Trophoblast cell (in vitro differentiated cells and primary cell): ENCODE measurements around the gene EXO1.

ENCODE experiments used
- DNase-seq, 2 donors: peaks; one replicate each; pipeline ENCODE4 v3.0.0-alpha.2; 2016
- H2AFZ ChIP-seq: 2 replicates; pipeline ENCODE4 v1.6.1; 2013; ENCODE audit warnings: low read length, moderate library complexity, mild to moderate bottlenecking; ENCODE audit not compliant: insufficient read depth, poor library complexity
- H2AK5ac ChIP-seq: 2 replicates; pipeline ENCODE4 v1.6.1; 2013; ENCODE audit warnings: mild to moderate bottlenecking, low read length
- H2BK120ac ChIP-seq: 2 replicates; pipeline ENCODE4 v1.6.1; 2013; ENCODE audit warnings: low read length, mild to moderate bottlenecking, moderate library complexity; ENCODE audit not compliant: insufficient read depth, poor library complexity
- H2BK12ac ChIP-seq: 2 replicates; pipeline ENCODE4 v1.6.1; 2013; ENCODE audit warnings: mild to moderate bottlenecking, low read length, moderate library complexity
- H2BK5ac ChIP-seq: 2 replicates; pipeline ENCODE4 v1.6.1; 2013; ENCODE audit warnings: low read length, low read depth, moderate library complexity, mild to moderate bottlenecking; ENCODE audit not compliant: poor library complexity
- H3K14ac ChIP-seq: 2 replicates; pipeline ENCODE4 v1.6.1; 2013; ENCODE audit warnings: mild to moderate bottlenecking, low read length
- H3K18ac ChIP-seq: 2 replicates; pipeline ENCODE4 v1.6.1; 2013; ENCODE audit warnings: mild to moderate bottlenecking, low read length
- H3K23ac ChIP-seq: 2 replicates; pipeline ENCODE4 v1.6.1; 2013; ENCODE audit warnings: low read length
- H3K27ac ChIP-seq: 2 replicates; pipeline ENCODE4 v1.5.1; 2013; ENCODE audit warnings: low read depth, mild to moderate bottlenecking, inconsistent platforms, low read length, moderate library complexity
- H3K27me3 ChIP-seq: 2 replicates; pipeline ENCODE4 v1.6.1; 2013; ENCODE audit warnings: inconsistent platforms, mild to moderate bottlenecking, low read length, moderate library complexity; ENCODE audit not compliant: insufficient read depth
- H3K36me3 ChIP-seq, 2 experiments: 1 replicate in 1 of 2; 2 replicates in 1 of 2; pipeline ENCODE4 v1.6.1; 2013; ENCODE audit warnings: low read length in 2 of 2, mild to moderate bottlenecking in 2 of 2, moderate library complexity in 1 of 2; ENCODE audit not compliant: insufficient read depth in 2 of 2, control insufficient read depth in 1 of 2
- H3K4ac ChIP-seq: 2 replicates; pipeline ENCODE4 v1.6.1; 2013; ENCODE audit warnings: low read depth, mild to moderate bottlenecking, low read length, moderate library complexity
- H3K4me1 ChIP-seq, 2 experiments: 1 replicate in 1 of 2; 2 replicates in 1 of 2; pipeline ENCODE4 v1.6.1; 2013; ENCODE audit warnings: low read length in 2 of 2, mild to moderate bottlenecking in 2 of 2, moderate library complexity in 1 of 2; ENCODE audit not compliant: insufficient read depth in 2 of 2, control insufficient read depth in 1 of 2
- H3K4me2 ChIP-seq: 2 replicates; pipeline ENCODE4 v1.6.1; 2013; ENCODE audit warnings: inconsistent platforms, mild to moderate bottlenecking, low read length, moderate library complexity
- H3K4me3 ChIP-seq: 2 replicates; pipeline ENCODE4 v1.5.1; 2013; ENCODE audit warnings: mild to moderate bottlenecking, low read depth, low read length, inconsistent platforms
- H3K79me1 ChIP-seq: one replicate; pipeline ENCODE4 v1.6.1; 2013; ENCODE audit warnings: low read length
- H3K79me2 ChIP-seq: 2 replicates; pipeline ENCODE4 v1.6.1; 2013; ENCODE audit warnings: low read length, mild to moderate bottlenecking; ENCODE audit not compliant: control insufficient read depth, insufficient read depth, poor library complexity
- H3K9ac ChIP-seq: 2 replicates; pipeline ENCODE4 v1.6.1; 2013; ENCODE audit warnings: mild to moderate bottlenecking, low read length
- H3K9me3 ChIP-seq: 2 replicates; pipeline ENCODE4 v1.6.1; 2013; ENCODE audit warnings: low read depth, mild to moderate bottlenecking, control low read depth, inconsistent platforms, low read length; ENCODE audit not compliant: insufficient read depth
- H4K12ac ChIP-seq: 2 replicates; pipeline ENCODE4 v1.6.1; 2013; ENCODE audit warnings: low read depth, mild to moderate bottlenecking, low read length, moderate library complexity
- H4K8ac ChIP-seq: 2 replicates; pipeline ENCODE4 v1.6.1; 2013; ENCODE audit warnings: low read depth, mild to moderate bottlenecking, low read length, moderate library complexity
- H4K91ac ChIP-seq: one replicate; pipeline ENCODE4 v1.6.1; 2013; ENCODE audit warnings: low read depth, mild to moderate bottlenecking, low read length, moderate library complexity
- WGBS: extraction: QIAGEN DNeasy Blood & Tissue Kit; methylation state at CpG from one replicate; pipeline ENCODE4 v1.1.7; 2013; ENCODE audit warnings: missing lambda C conversion rate; ENCODE audit not compliant: insufficient read length, insufficient coverage; ENCODE audit errors: extremely low coverage; 5-methylcytosine and 5-hydroxymethylcytosine counted together

Gene EXO1

DNA sequence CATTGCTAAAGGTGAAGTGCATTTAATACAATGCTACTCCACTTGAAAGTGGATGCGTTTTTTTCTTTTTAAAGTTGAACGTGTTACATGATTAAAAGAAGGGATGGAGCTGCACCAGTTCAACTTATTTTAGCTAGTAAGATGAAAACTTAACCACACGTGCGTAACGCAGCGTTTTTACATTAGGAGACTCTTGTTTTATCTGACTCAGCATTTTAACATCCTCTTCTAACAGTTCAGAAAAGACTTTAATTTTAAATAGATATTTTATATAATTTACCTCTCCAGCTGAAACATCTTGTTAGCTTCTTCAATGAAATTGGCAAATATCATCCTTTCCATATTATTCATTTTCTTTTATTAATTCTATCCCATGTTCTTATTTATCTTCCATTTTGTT is 33.4 kb downstream of the EXO1 start:
- Histone ChIP-seq H4K12ac (no peak overlapping the region), H2AK5ac (no peak overlapping the region), H3K18ac (no peak overlapping the region), H3K23ac (no peak overlapping the region), H3K79me1 (no peaks in the 10 kb centered on the region), H3K79me2 (no peaks in the 10 kb centered on the region), H3K9ac (no peak overlapping the region), H3K4ac (no peak overlapping the region), H3K4me3 (no peak overlapping the region), H3K36me3 (peaks cover 7 to 8% of the 10 kb centered on the region in 2 experiments), H2BK5ac (no peak overlapping the region), H3K4me2 (no peak overlapping the region), H4K8ac (no peak overlapping the region), H3K27me3 (no peaks in the 10 kb centered on the region), H3K9me3 (no peaks in the 10 kb centered on the region), H2BK120ac (no peak overlapping the region), H2BK12ac (no peak overlapping the region), H3K14ac (no peak overlapping the region), H4K91ac (no peak overlapping the region), H3K27ac (no peak overlapping the region), H2AFZ (no peak overlapping the region), H3K4me1 (no peaks in the 10 kb centered on the region)
- no CpG with 5 or more reads among the region's 6 CpGs for WGBS
- DNase-seq: no peak

DNA sequence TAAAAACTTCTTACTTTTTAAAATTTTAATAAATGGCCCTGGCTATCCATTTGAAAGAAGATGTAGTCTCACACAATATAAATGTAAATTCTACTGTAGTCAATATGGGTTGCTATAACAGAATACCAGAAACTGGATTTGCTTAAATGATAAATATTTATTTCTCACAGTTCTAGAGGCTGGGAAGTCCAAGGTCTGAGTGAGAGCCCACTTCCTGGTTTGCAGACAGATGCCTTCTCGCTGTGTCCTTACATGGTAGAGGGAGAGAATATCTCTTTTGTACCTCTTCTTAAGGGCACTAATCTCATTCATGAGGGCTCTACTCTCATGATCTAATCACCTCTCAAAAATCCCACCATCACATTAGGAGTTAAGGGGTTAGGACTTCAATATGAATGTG is 35.2 kb downstream of the EXO1 start:
- H3K27ac ChIP-seq: no peak overlapping the region
- H3K27me3 ChIP-seq: no peaks in the 10 kb centered on the region
- no peak overlapping the region for H3K23ac ChIP-seq
- no peak overlapping the region for H2AFZ ChIP-seq
- H3K4me2 ChIP-seq: no peak overlapping the region
- no peak overlapping the region for H3K4me3 ChIP-seq
- H2BK12ac ChIP-seq: no peak overlapping the region
- H3K9me3 ChIP-seq: no peaks in the 10 kb centered on the region
- no CpG with 5 or more reads among the region's 1 CpG for WGBS
- H3K36me3 ChIP-seq: peaks cover 9 to 10% of the 10 kb centered on the region in 2 experiments
- H4K91ac ChIP-seq: no peak overlapping the region
- no peak overlapping the region for H2AK5ac ChIP-seq
- no peak overlapping the region for H2BK120ac ChIP-seq
- no peak overlapping the region for H4K8ac ChIP-seq
- H3K14ac ChIP-seq: no peak overlapping the region
- no peak for DNase-seq
- no peaks in the 10 kb centered on the region for H3K4me1 ChIP-seq
- H3K79me1 ChIP-seq: no peaks in the 10 kb centered on the region
- H3K9ac ChIP-seq: no peak overlapping the region
- H3K79me2 ChIP-seq: no peaks in the 10 kb centered on the region
- H3K18ac ChIP-seq: no peak overlapping the region
- no peak overlapping the region for H3K4ac ChIP-seq
- no peak overlapping the region for H4K12ac ChIP-seq
- no peak overlapping the region for H2BK5ac ChIP-seq

DNA sequence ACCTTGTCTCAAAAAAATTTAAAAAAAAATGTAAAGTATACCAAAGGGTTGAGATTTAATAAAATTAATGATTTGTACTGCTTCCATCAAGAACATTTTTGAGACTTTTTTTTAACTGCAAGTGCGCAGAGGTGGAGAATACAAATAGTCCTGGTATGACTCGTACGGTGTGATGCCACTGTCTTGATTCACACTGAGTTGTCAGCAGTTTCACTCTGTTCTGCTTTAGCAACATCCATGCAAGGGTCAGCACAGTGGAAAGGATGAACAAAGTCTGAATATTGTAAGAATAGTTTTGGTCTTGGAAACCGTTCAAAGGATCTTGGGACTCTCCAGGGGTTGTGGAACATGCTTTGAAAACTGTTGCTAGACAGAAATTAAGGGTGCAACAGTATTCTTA is 40.2 kb downstream of the EXO1 start:
- Histone ChIP-seq H2AFZ (no peak overlapping the region), H3K9ac (no peak overlapping the region), H3K9me3 (no peaks in the 10 kb centered on the region), H3K4me3 (no peak overlapping the region), H2BK12ac (no peak overlapping the region), H3K79me1 (no peaks in the 10 kb centered on the region), H4K12ac (no peak overlapping the region), H3K4ac (no peak overlapping the region), H3K27ac (no peak overlapping the region), H3K18ac (no peak overlapping the region), H3K14ac (no peak overlapping the region), H3K4me2 (no peak overlapping the region), H3K4me1 (no peaks in the 10 kb centered on the region), H3K27me3 (no peaks in the 10 kb centered on the region), H4K8ac (no peak overlapping the region), H2BK120ac (no peak overlapping the region), H3K79me2 (no peaks in the 10 kb centered on the region), H4K91ac (no peak overlapping the region), H3K36me3 (peaks cover 6 to 8% of the 10 kb centered on the region in 2 experiments), H2BK5ac (no peak overlapping the region), H2AK5ac (no peak overlapping the region), H3K23ac (no peak overlapping the region)
- no peak for DNase-seq
- no CpG with 5 or more reads among the region's 4 CpGs for WGBS

DNA sequence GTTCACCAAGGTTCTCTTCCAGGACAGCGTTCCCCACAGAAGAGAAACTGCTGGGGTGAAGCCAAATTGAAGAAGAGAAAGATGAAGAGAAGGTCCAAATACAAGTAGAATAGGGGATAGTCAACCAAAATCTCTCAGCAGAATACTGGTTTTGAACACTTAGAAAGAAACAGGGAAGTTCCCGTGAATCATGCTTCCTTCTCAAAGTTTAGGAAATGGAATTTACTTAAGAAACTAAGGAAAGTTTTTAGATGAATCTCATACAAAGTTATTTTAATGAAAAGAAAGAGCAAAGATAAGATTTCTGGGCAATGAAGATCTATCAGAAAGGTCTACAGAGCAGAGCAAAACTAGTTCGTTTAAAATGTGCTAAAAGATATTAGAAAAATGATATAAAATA is 43.3 kb downstream of the EXO1 start:
- H2BK12ac ChIP-seq: no peak overlapping the region
- no peak overlapping the region for H2BK5ac ChIP-seq
- H2BK120ac ChIP-seq: no peak overlapping the region
- no peak for DNase-seq
- H3K4ac ChIP-seq: no peak overlapping the region
- H3K4me1 ChIP-seq: no peaks in the 10 kb centered on the region
- H4K91ac ChIP-seq: no peak overlapping the region
- no peaks in the 10 kb centered on the region for H3K79me1 ChIP-seq
- H3K14ac ChIP-seq: no peak overlapping the region
- no peak overlapping the region for H3K9ac ChIP-seq
- H3K4me3 ChIP-seq: no peak overlapping the region
- no CpG with 5 or more reads among the region's 3 CpGs for WGBS
- peaks cover 4 to 5% of the 10 kb centered on the region in 2 experiments for H3K36me3 ChIP-seq
- H3K4me2 ChIP-seq: no peak overlapping the region
- no peak overlapping the region for H2AFZ ChIP-seq
- no peak overlapping the region for H4K8ac ChIP-seq
- no peaks in the 10 kb centered on the region for H3K27me3 ChIP-seq
- H3K23ac ChIP-seq: no peak overlapping the region
- H4K12ac ChIP-seq: no peak overlapping the region
- H3K18ac ChIP-seq: no peak overlapping the region
- no peaks in the 10 kb centered on the region for H3K9me3 ChIP-seq
- no peaks in the 10 kb centered on the region for H3K79me2 ChIP-seq
- H2AK5ac ChIP-seq: no peak overlapping the region
- H3K27ac ChIP-seq: no peak overlapping the region
